C4-2B (cell line): ENCODE data around the gene WIPF3.
A peak's percentile ranks its signal among the peaks of the same experiment; 100 is the strongest.

ENCODE experiments used
- ZFX ChIP-seq: fragments of 450-650 bp; IDR thresholded peaks from 2 replicates; pipeline ENCODE4 v1.6.1; 2017
- TF ChIP-seq, protein P1 (sequence below): fragments of 450-650 bp; conservative IDR thresholded peaks from 2 replicates; pipeline ENCODE4 v1.5.1; 2017; ENCODE audit warnings: mild to moderate bottlenecking

DNA sequence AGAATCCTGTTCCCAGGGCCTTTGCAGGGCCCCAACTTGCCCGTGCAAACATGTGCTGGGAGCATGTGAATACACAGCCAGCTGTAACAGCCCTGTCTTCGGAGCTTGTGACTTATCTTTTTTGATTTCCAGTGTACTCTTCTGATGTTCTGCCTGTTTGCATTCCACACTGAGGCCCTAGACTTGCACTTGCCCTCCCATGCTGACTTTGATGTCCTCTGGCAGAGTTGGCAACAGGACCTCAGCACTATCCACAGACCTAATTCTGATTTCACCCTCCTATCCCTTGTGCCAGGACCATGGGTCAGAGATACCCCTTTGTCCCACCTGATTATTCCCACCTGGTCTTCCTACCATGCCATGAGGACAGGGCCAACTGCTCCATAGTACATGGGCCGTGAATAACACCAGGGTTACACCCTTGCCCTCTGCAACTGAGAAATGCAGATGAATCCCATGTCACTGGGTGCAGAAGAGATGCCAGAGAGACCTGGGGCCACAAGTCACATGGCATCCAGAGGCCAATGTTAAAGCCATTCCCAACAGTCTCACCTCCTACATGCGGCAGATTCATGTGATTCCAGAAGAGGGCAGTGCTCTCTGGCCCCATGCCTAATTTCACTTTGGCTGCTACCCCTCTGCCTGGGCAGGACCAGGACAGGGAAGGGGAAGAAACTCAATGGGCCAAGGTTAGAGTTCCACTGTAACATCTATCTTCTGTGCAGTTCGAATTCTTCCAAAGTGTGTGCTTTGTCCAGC, 140.3 kb downstream of the WIPF3 start:
- TF ChIP-seq, protein P1, sequence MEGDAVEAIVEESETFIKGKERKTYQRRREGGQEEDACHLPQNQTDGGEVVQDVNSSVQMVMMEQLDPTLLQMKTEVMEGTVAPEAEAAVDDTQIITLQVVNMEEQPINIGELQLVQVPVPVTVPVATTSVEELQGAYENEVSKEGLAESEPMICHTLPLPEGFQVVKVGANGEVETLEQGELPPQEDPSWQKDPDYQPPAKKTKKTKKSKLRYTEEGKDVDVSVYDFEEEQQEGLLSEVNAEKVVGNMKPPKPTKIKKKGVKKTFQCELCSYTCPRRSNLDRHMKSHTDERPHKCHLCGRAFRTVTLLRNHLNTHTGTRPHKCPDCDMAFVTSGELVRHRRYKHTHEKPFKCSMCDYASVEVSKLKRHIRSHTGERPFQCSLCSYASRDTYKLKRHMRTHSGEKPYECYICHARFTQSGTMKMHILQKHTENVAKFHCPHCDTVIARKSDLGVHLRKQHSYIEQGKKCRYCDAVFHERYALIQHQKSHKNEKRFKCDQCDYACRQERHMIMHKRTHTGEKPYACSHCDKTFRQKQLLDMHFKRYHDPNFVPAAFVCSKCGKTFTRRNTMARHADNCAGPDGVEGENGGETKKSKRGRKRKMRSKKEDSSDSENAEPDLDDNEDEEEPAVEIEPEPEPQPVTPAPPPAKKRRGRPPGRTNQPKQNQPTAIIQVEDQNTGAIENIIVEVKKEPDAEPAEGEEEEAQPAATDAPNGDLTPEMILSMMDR, result peak; percentile 51
- no peak for TF ChIP-seq ZFX
